Activated T-cell treated with anti-CD3 and anti-CD28 coated beads, Interleukin-2, amount 50 U/mL, for 4 hours (primary cell): ENCODE results near the gene HCN4. TPM values are rescaled to one million over a fixed set of nuclear protein-coding genes. Genes with fewer than 3 reads are reported as not detected.

Experiments
- ATAC-seq, 2 donors: fragments of 200-7000 bp; cut with Tn5 transposase; one replicate each; pipeline ENCODE4 v1.10.0; 2021
- DNase-seq: peaks from one replicate; pipeline ENCODE4 v3.0.0-alpha.2; 2020
- H3K27me3 Mint-ChIP-seq: one replicate; pipeline ENCODE4 v1.8.0; 2021; ENCODE audit warnings: low read depth, mixed read lengths
- H3K36me3 Mint-ChIP-seq: one replicate; pipeline ENCODE4 v1.8.0; 2022; ENCODE audit warnings: mixed read lengths; ENCODE audit not compliant: insufficient read depth
- H3K4me1 Mint-ChIP-seq: one replicate; pipeline ENCODE4 v1.8.0; 2021; ENCODE audit warnings: low read depth, mixed read lengths
- H3K4me3 Mint-ChIP-seq: one replicate; pipeline ENCODE4 v1.8.0; 2021; ENCODE audit warnings: mild to moderate bottlenecking, moderate library complexity, mixed read lengths
- H3K9me3 Mint-ChIP-seq: one replicate; pipeline ENCODE4 v1.8.0; 2021; ENCODE audit warnings: mixed read lengths
- total RNA-seq, 3 donors: library from RNA; stranded (reverse); gene quantifications; one replicate each; pipeline ENCODE4 v1.2.1, GENCODE V29; 2021

Gene HCN4
- total RNA-seq, 3 donors from 2014 or later: not detected

GRCh38 chr15:73345658-73346057 is 23.1 kb downstream of the HCN4 start:
- H3K27me3 Mint-ChIP-seq: peaks cover 8% of the 10 kb centered on the region
- DNase-seq (no peak), ATAC-seq (no peak)
- no peaks in the 10 kb centered on the region for H3K4me1 Mint-ChIP-seq
- H3K4me3 Mint-ChIP-seq: no peak overlapping the region
- peaks cover 4% of the 10 kb centered on the region for H3K9me3 Mint-ChIP-seq
- no peaks in the 10 kb centered on the region for H3K36me3 Mint-ChIP-seq

- H3K4me1 Mint-ChIP-seq: no peaks in the 10 kb centered on the region
- H3K4me3 Mint-ChIP-seq: no peak overlapping the region
- ATAC-seq (no peak), DNase-seq (no peak)
- H3K27me3 Mint-ChIP-seq: peaks cover 8% of the 10 kb centered on the region
- peaks cover 4% of the 10 kb centered on the region for H3K9me3 Mint-ChIP-seq
- H3K36me3 Mint-ChIP-seq: no peaks in the 10 kb centered on the region
Observed at GRCh38 chr15:73344056-73344455, 24.7 kb downstream of the HCN4 start.

- DNase-seq (no peak), ATAC-seq (no peak)
- Mint-ChIP-seq H3K27me3 (peaks cover 4% of the 10 kb centered on the region), H3K36me3 (no peaks in the 10 kb centered on the region), H3K9me3 (peaks cover 4% of the 10 kb centered on the region), H3K4me1 (no peaks in the 10 kb centered on the region), H3K4me3 (no peak overlapping the region)
Observed at GRCh38 chr15:73341886-73342600, 26.7 kb downstream of the HCN4 start.

GRCh38 chr15:73340502-73341192 is 28.1 kb downstream of the HCN4 start:
- no peak for ATAC-seq
- no peaks in the 10 kb centered on the region for H3K36me3 Mint-ChIP-seq
- H3K4me1 Mint-ChIP-seq: no peaks in the 10 kb centered on the region
- peaks cover 4% of the 10 kb centered on the region for H3K27me3 Mint-ChIP-seq
- H3K9me3 Mint-ChIP-seq: peaks cover 4% of the 10 kb centered on the region
- no peak for DNase-seq
- H3K4me3 Mint-ChIP-seq: no peak overlapping the region

- no peak for ATAC-seq
- Mint-ChIP-seq H3K4me1 (no peaks in the 10 kb centered on the region), H3K4me3 (no peak overlapping the region), H3K9me3 (peaks cover 4% of the 10 kb centered on the region), H3K36me3 (no peaks in the 10 kb centered on the region), H3K27me3 (peaks cover 4% of the 10 kb centered on the region)
- DNase-seq: no peak
Observed at GRCh38 chr15:73338606-73339374, 30.0 kb downstream of the HCN4 start.

- Mint-ChIP-seq H3K9me3 (peaks cover 4% of the 10 kb centered on the region), H3K27me3 (no peaks in the 10 kb centered on the region), H3K4me3 (no peak overlapping the region), H3K4me1 (no peaks in the 10 kb centered on the region), H3K36me3 (no peaks in the 10 kb centered on the region)
- ATAC-seq (no peak), DNase-seq (no peak)
Observed at GRCh38 chr15:73338058-73338457, 30.7 kb downstream of the HCN4 start.

- Mint-ChIP-seq H3K36me3 (no peaks in the 10 kb centered on the region), H3K9me3 (no peaks in the 10 kb centered on the region)
- no peak for ATAC-seq
Observed at GRCh38 chr15:73337187-73337586, 31.6 kb downstream of the HCN4 start.

GRCh38 chr15:73336756-73337155 is 32.0 kb downstream of the HCN4 start:
- no peak for ATAC-seq
- Mint-ChIP-seq H3K4me1 (no peaks in the 10 kb centered on the region), H3K36me3 (no peaks in the 10 kb centered on the region), H3K27me3 (no peaks in the 10 kb centered on the region), H3K9me3 (no peaks in the 10 kb centered on the region), H3K4me3 (no peak overlapping the region)
- no peak for DNase-seq

More at GRCh38 chr15:73337187-73337586, 31.6 kb downstream of the HCN4 start:
- Mint-ChIP-seq H3K4me3 (no peak overlapping the region), H3K27me3 (no peaks in the 10 kb centered on the region), H3K4me1 (no peaks in the 10 kb centered on the region)
- no peak for DNase-seq

- Mint-ChIP-seq H3K4me3 (no peak overlapping the region), H3K4me1 (no peaks in the 10 kb centered on the region), H3K36me3 (no peaks in the 10 kb centered on the region), H3K27me3 (no peaks in the 10 kb centered on the region), H3K9me3 (no peaks in the 10 kb centered on the region)
- ATAC-seq: no peak
- DNase-seq: no peak
Observed at GRCh38 chr15:73335471-73335870, 33.3 kb downstream of the HCN4 start.

GRCh38 chr15:73335026-73335425 is 33.7 kb downstream of the HCN4 start:
- ATAC-seq: no peak
- no peak overlapping the region for H3K4me3 Mint-ChIP-seq

GRCh38 chr15:73334086-73334485 is 34.7 kb downstream of the HCN4 start:
- Mint-ChIP-seq H3K4me1 (no peaks in the 10 kb centered on the region), H3K27me3 (no peaks in the 10 kb centered on the region), H3K36me3 (no peaks in the 10 kb centered on the region), H3K4me3 (no peak overlapping the region), H3K9me3 (no peaks in the 10 kb centered on the region)
- ATAC-seq (no peak), DNase-seq (no peak)

More at GRCh38 chr15:73335026-73335425, 33.7 kb downstream of the HCN4 start:
- DNase-seq: no peak
- Mint-ChIP-seq H3K4me1 (no peaks in the 10 kb centered on the region), H3K36me3 (no peaks in the 10 kb centered on the region), H3K27me3 (no peaks in the 10 kb centered on the region), H3K9me3 (no peaks in the 10 kb centered on the region)

- ATAC-seq: no peak
- Mint-ChIP-seq H3K27me3 (peaks cover 3% of the 10 kb centered on the region), H3K4me1 (no peaks in the 10 kb centered on the region), H3K9me3 (no peaks in the 10 kb centered on the region), H3K36me3 (no peaks in the 10 kb centered on the region), H3K4me3 (no peak overlapping the region)
- DNase-seq: no peak
Observed at GRCh38 chr15:73333001-73333400, 35.8 kb downstream of the HCN4 start.

GRCh38 chr15:73331991-73332925 is 36.5 kb downstream of the HCN4 start:
- H3K9me3 Mint-ChIP-seq: no peaks in the 10 kb centered on the region
- DNase-seq (no peak), ATAC-seq (no peak)
- no peaks in the 10 kb centered on the region for H3K36me3 Mint-ChIP-seq
- no peaks in the 10 kb centered on the region for H3K4me1 Mint-ChIP-seq
- H3K4me3 Mint-ChIP-seq: no peak overlapping the region
- H3K27me3 Mint-ChIP-seq: peaks cover 3% of the 10 kb centered on the region

GRCh38 chr15:73331501-73331900 is 37.3 kb downstream of the HCN4 start:
- Mint-ChIP-seq H3K9me3 (no peaks in the 10 kb centered on the region), H3K36me3 (no peaks in the 10 kb centered on the region), H3K27me3 (peaks cover 3% of the 10 kb centered on the region), H3K4me3 (no peak overlapping the region), H3K4me1 (no peaks in the 10 kb centered on the region)
- no peak for DNase-seq
- ATAC-seq: no peak
